ENCODE measurements around the gene DNAI2. TPM values are rescaled to one million over a fixed set of nuclear protein-coding genes. Genes with fewer than 3 reads are reported as not detected.

The DNAI2 gene, protein sequence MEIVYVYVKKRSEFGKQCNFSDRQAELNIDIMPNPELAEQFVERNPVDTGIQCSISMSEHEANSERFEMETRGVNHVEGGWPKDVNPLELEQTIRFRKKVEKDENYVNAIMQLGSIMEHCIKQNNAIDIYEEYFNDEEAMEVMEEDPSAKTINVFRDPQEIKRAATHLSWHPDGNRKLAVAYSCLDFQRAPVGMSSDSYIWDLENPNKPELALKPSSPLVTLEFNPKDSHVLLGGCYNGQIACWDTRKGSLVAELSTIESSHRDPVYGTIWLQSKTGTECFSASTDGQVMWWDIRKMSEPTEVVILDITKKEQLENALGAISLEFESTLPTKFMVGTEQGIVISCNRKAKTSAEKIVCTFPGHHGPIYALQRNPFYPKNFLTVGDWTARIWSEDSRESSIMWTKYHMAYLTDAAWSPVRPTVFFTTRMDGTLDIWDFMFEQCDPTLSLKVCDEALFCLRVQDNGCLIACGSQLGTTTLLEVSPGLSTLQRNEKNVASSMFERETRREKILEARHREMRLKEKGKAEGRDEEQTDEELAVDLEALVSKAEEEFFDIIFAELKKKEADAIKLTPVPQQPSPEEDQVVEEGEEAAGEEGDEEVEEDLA
- not detected in 2 replicates for total RNA-seq

DNA sequence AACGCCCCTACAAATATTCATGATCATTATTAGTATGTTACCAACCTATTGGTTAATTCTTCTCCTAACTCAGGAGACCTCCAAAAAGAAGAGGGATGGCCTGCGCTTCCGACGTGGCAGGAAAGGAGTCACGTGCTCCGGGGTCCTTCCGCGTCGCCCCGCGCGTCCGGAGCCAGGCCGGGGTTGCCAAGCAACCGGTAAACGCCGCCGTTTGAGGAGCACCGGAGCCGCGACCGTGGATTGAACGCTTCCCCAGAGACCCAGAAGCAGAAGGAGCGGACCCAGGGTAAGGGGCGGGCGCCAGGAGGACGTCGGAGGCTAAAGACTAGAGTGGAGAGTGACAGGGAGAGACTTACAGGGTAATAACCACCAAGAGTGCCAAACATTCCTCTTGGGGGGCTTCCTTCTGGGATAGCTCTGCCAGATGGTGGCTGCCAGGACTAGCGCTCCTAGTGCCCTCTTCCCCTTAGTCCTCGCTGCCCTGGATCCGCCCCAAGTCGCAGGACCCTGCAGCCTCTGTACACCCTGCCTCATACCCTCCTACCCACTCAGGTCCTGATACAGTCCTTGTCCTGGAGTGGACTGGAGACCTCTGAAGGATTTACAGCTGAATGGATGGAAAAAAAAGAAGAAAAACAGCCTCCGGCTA lies at the start of gene DNAI2:
TSS of gene DNAI2 (plus strand) at position 175 of the 649 bp plus-strand sequence. CDS start 7,584 bp downstream, outside the sequence.

DNA sequence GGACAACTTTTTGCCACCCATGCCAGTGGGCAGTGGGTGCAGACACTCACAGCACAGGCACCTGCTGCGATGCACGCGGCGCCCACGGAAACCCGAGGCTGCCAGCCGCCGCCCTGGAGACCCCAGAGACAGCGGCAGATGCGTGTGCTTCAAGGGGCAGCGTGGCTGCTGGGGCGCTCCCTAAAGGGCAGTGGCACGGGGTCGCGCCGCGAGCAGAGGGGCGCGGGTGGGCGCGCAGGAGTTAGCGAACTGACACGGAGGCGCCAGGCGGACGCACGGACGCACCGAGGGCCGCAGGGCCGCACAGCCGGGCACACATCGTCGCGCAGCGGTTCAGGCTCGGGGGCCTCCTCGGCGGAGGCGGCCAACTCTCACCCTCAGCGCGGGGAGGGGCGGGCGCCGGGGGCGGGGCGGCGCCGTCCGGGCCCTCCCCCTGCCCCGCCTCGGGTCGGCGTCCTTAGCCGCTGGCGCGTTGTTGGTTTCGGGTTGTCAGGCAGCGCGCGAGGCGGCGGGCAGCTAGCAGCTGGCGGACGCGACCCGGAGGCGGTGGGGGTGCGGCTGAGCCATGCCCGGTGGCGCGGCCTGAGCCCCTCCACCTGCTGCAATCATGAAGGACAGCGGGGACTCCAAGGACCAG lies 51.8 kb downstream of the DNAI2 start, which contains the start of gene KIF19:
TSS of gene KIF19 (plus strand) at position 484 of the 637 bp plus-strand sequence. CDS start at position 608, 124 bp downstream.

DNA sequence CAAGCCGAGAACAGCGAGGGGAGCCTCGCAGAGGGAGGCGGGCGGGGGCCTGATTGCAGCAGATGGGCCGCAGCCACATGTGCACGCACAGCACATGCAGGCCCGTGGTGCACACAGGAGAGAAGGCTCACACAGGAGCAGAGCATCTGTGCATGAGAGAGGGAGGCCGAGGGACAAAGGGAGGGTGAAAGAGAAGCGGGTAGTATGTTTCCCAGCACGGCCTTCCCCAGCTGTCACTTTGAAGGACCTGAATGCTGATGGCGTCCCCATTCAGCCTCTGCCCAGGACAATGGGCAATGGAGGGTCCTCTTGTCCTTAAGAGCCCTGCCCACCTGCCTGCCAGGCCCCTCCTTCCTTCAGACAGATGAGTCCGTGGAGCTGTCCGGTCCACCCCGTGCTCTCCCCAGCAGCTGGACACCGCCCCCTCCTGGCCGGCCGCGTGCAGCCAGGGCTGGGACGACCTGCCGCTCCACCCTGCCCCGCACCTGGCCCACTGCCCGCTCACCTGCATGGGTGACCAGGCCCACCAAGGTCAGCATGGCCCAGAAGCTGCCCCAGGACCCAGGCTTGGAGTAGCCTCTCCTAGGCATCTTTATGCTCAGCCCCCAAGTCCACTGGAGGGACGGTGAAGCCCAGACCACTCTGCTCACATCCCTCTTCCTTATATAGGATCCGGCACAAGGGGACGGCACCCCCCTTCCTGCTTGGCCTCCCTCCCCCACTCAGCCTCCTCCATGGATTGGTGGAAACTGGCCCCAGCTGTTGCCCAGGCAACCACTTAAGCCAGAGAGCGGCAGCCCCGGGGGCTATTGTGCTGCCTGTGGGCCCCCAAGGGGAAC lies 87.4 kb downstream of the DNAI2 start, which contains the start of gene BTBD17:
TSS of gene BTBD17 (minus strand) at position 639 of the 839 bp plus-strand sequence. CDS start at position 590, 49 bp downstream.

Other genes with a start within 250 kb of the DNAI2 start
- gene RPL38, start 70.6 kb upstream of the DNAI2 start, total RNA-seq = 1,163 and 1,192 TPM in 2 replicates
- gene TTYH2, start 60.7 kb upstream of the DNAI2 start, total RNA-seq = 11.9 and 18.2 TPM in 2 replicates
- not detected in 2 replicates for gene KIF19, start 52.0 kb downstream of the DNAI2 start, total RNA-seq
- gene BTBD17, start 87.6 kb downstream of the DNAI2 start, total RNA-seq = not detected in 2 replicates
- gene GPR142, start 93.3 kb downstream of the DNAI2 start, total RNA-seq = not detected in 2 replicates
- 6.9 and 54.8 TPM in 2 replicates for gene GPRC5C, start 157.9 kb downstream of the DNAI2 start, total RNA-seq
- gene CD300A, start 192.4 kb downstream of the DNAI2 start, total RNA-seq = not detected in 2 replicates